HepG2 (cell line): ENCODE measurements around the gene ZNF48. TPM values are rescaled to one million over a fixed set of nuclear protein-coding genes. Genes with fewer than 3 reads are reported as not detected.

ENCODE experiments used
- ARNT ChIP-seq: fragments of 450-650 bp; IDR thresholded peaks from 2 replicates; pipeline ENCODE4 v1.6.1; 2017
- ARNTL ChIP-seq: sonication (generic); formaldehyde crosslinking; IDR thresholded peaks from 2 replicates; pipeline ENCODE4 v1.4.0; 2020; ENCODE audit warnings: mild to moderate bottlenecking, missing genetic modification reagents
- CCDC6 ChIP-seq: sonication (generic); formaldehyde crosslinking; IDR thresholded peaks from 2 replicates; pipeline ENCODE4 v1.8.1; 2022; ENCODE audit warnings: mild to moderate bottlenecking, missing genetic modification reagents, moderate library complexity
- CREM ChIP-seq, 2 experiments: sonication (generic) in 1 of 2; formaldehyde crosslinking in 1 of 2; IDR thresholded peaks; 2 replicates each; pipeline versions ENCODE4 v1.4.0 to v1.6.1; 2016 to 2020; ENCODE audit warnings: antibody characterized with exemption in 1 of 2, mild to moderate bottlenecking in 1 of 2, missing genetic modification reagents in 1 of 2
- ELF4 ChIP-seq: sonication (generic); formaldehyde crosslinking; IDR thresholded peaks from 2 replicates; pipeline ENCODE4 v1.5.0; 2020; ENCODE audit warnings: missing genetic modification reagents, mild to moderate bottlenecking, moderate library complexity, borderline replicate concordance
- MLXIP ChIP-seq: sonication (generic); formaldehyde crosslinking; IDR thresholded peaks from 2 replicates; pipeline ENCODE4 v1.9.0; 2021; ENCODE audit warnings: missing genetic modification reagents, borderline replicate concordance
- MNT ChIP-seq: fragments of 450-650 bp; IDR thresholded peaks from 2 replicates; pipeline ENCODE4 v1.6.1; 2016
- NBN ChIP-seq: fragments of 450-650 bp; conservative IDR thresholded peaks from 2 replicates; pipeline ENCODE4 v1.6.1; 2017
- NFIB ChIP-seq: sonication (generic); formaldehyde crosslinking; IDR thresholded peaks from 2 replicates; pipeline ENCODE4 v1.9.0; 2021; ENCODE audit warnings: missing genetic modification reagents, mild to moderate bottlenecking, borderline replicate concordance
- PBX2 ChIP-seq: IDR thresholded peaks from 2 replicates; pipeline ENCODE4 v1.6.1; 2016; ENCODE audit warnings: control low read depth
- PITX1 ChIP-seq: sonication (generic); formaldehyde crosslinking; IDR thresholded peaks from 2 replicates; pipeline ENCODE4 v1.5.1; 2020; ENCODE audit warnings: mild to moderate bottlenecking, missing genetic modification reagents
- SIN3B ChIP-seq: fragments of 150-350 bp; IDR thresholded peaks from 2 replicates; pipeline ENCODE4 v1.6.1; 2014; ENCODE audit warnings: low read length
- THAP11 ChIP-seq: IDR thresholded peaks from 2 replicates; pipeline ENCODE4 v1.6.1; 2016; ENCODE audit warnings: missing biosample characterization, missing genetic modification reagents
- ZEB1 ChIP-seq: IDR thresholded peaks from 2 replicates; pipeline ENCODE4 v1.6.1; 2012; ENCODE audit warnings: mild to moderate bottlenecking, low read depth, inconsistent platforms; ENCODE audit not compliant: insufficient replicate concordance
- ZFY ChIP-seq: sonication (generic); formaldehyde crosslinking; IDR thresholded peaks from 2 replicates; pipeline ENCODE4 v1.4.0; 2020; ENCODE audit warnings: missing genetic modification reagents
- ZHX1 ChIP-seq: sonication (generic); formaldehyde crosslinking; IDR thresholded peaks from 2 replicates; pipeline ENCODE4 v1.8.1; 2022; ENCODE audit warnings: low read depth, mild to moderate bottlenecking, missing genetic modification reagents
- ZNF639 ChIP-seq: conservative IDR thresholded peaks from 2 replicates; pipeline ENCODE4 v1.6.1; 2018; ENCODE audit warnings: missing genetic modification reagents
- ZNF678 ChIP-seq: sonication (generic); formaldehyde crosslinking; IDR thresholded peaks from 2 replicates; pipeline ENCODE4 v1.4.0; 2020; ENCODE audit warnings: mild to moderate bottlenecking, missing genetic modification reagents
- polyA plus RNA-seq, 8 experiments: library from polyadenylated mRNA; depleted of rRNA in 3 of 8; stranded (reverse) in 7 of 8; unstranded in 1 of 8; fragments of >200 nt; fragmentation: Illumina TruSeq in 4 of 8; extraction: Trizol in 4 of 8; gene quantifications; 2 replicates each; pipeline versions ENCODE4 v1.2.1 to v1.2.3, GENCODE V29; 2011 to 2016; ENCODE audit warnings: low read depth in 4 of 8, missing spikeins in 1 of 8, mixed read lengths in 1 of 8; ENCODE audit not compliant: insufficient read depth in 1 of 8
- total RNA-seq, 5 experiments: library from RNA; depleted of rRNA; stranded (reverse); fragments of >200 nt; fragmentation: Illumina TruSeq; extraction: Trizol; gene quantifications; 2 replicates each; pipeline ENCODE4 v1.2.3, GENCODE V29; 2016; ENCODE audit warnings: low read depth in 1 of 5

ZNF48 gene
- total and polyA plus RNA-seq, 2 of the 13 experiments (the other 11 are each of a cell fraction or from before 2014, with no cell fraction given): 9.9 to 12.3 TPM

GRCh38 chr16:30445408-30446202 lies 50.4 kb downstream of the ZNF48 start, which contains the start of gene SEPHS2 (continued):
- no peak for TF ChIP-seq ZHX1 (CRISPR knock-in tag)
- peak; percentile 61 for TF ChIP-seq ZEB1
- 0 out of 2 replicates have a peak, but pooled peaks have one; percentile 54 for TF ChIP-seq ELF4
- peak; percentile 59 for TF ChIP-seq CREM (IDR thresholded peaks at IDR 0.05)
- no peak for TF ChIP-seq CREM (CRISPR knock-in tag; IDR thresholded peaks at IDR 0.05)
- TF ChIP-seq ZFY (CRISPR knock-in tag): peak; percentile 84
- no peak for TF ChIP-seq ARNT
- peak; percentile 97 for TF ChIP-seq PBX2
- peak; percentile 60 for TF ChIP-seq PITX1
- peak; percentile 74 for TF ChIP-seq THAP11 (CRISPR knock-in tag)
- TF ChIP-seq MNT: peak; percentile 58
- no peak; the same call in none of the 2 replicates for TF ChIP-seq MLXIP (CRISPR knock-in tag)
- TF ChIP-seq ARNTL (CRISPR knock-in tag): peak; percentile 89
- no peak for TF ChIP-seq NBN
- 0 out of 2 replicates have a peak, but pooled peaks have one; percentile 14 for TF ChIP-seq CCDC6 (CRISPR knock-in tag)
- no peak for TF ChIP-seq NFIB
- TF ChIP-seq ZNF639 (CRISPR knock-in tag): 0 out of 2 replicates have a peak, but pooled peaks have one; percentile 24
- no peak for TF ChIP-seq SIN3B
- TF ChIP-seq ZNF678 (CRISPR knock-in tag): no peak
